Activated CD4-positive, alpha-beta T cell treated with anti-CD3 and anti-CD28 coated beads for 48 hours (primary cell): ENCODE measurements around the gene ZBTB2.
"Not testable (repeated sequence)": the region's sequence is repeated elsewhere in the genome, so short reads cannot be mapped to it uniquely, and the experiment has no call there.

Experiments used
- DNase-seq: peaks from one replicate; pipeline ENCODE4 v3.0.0-alpha.2; 2020

Gene ZBTB2

DNA sequence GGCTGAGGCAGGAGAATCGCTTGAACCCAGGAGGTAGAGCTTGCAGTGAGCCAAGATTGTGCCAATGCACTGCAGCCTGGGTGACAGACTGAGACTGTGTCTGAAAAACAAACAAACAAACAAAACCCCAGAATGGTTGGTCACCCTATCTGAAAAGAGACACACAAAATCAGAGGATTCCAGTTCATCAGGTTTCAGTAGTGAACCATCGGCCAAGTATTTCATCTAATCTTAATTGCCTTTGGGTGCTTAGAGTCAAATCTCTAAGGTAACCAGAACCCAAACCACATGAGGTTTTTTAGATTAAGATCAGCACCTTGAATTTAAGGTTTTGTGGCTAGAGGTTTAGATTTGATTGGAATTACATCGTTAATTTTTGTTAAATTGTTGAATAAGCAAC, 8.3 kb upstream of the ZBTB2 start:
- no peak for DNase-seq

DNA sequence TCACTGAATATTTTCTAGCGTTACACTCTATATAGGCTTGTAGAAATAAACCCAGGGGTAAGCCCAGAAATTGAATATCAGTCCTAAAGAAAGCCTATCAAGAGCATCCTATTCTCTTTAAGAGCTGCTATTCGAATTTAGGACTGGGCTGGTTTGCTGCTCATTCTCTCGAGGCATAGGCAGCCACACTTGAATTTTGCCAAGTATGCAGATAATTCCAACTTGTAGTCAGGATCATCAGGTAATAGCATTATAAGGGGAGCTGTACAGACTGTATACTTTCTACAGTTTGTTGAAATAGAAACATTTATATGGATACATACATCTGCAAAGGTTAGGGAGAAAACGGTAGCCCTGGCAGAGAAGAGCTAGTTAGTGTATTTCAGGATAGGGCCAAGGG, 2.1 kb upstream of the ZBTB2 start:
- no peak for DNase-seq

DNA sequence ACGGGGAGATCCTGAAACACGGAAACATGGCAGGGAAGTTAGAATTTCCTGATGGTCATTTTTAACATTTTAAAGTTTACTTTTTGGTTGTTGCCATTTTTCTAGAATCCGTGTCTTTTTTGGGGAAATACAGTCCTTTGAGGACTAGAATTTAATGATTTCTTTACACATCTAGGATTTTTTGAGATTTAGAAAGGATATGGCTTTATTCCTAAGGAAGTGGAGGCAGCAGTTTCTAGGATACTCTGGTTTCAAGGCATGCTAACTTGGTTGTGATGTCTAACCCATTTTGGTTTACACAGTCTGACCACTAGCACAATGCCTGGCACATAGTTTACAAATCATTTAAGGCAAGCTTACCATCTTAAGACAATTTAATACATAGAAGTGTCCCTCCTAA, 1.1 kb upstream of the ZBTB2 start:
- no peak for DNase-seq

DNA sequence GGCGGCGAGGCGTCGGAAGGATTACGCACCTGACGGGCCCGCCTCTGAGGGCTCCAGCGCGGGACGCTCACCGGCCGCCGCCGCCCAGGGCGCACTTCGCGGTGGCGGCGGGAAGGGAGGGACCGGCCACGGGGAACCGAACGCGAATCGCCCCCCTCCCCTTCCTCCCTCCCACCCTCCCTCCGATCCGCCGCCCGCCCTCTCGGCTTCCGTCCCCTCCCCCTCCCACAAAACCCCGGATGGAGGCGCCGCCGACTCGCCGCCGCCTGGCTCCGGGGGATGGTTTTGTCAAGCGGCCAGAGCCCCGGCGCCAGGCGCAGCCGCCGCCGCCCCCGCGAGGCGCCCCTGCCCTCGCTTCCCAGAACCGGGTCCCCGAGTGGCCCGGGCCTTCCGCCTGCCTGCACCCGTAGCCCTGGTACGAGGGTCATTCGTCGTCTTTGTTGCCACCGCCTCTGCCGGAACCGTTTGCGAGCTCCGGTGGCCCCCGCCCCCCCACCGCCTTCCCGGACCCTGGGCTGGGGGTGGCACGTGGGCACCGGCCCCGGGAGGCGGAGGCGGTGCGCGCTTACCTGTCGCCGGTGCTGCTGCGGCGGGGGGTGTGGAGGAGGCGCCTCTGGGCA, 398 bp downstream of the ZBTB2 start:
- peak; percentile 83 for DNase-seq

DNA sequence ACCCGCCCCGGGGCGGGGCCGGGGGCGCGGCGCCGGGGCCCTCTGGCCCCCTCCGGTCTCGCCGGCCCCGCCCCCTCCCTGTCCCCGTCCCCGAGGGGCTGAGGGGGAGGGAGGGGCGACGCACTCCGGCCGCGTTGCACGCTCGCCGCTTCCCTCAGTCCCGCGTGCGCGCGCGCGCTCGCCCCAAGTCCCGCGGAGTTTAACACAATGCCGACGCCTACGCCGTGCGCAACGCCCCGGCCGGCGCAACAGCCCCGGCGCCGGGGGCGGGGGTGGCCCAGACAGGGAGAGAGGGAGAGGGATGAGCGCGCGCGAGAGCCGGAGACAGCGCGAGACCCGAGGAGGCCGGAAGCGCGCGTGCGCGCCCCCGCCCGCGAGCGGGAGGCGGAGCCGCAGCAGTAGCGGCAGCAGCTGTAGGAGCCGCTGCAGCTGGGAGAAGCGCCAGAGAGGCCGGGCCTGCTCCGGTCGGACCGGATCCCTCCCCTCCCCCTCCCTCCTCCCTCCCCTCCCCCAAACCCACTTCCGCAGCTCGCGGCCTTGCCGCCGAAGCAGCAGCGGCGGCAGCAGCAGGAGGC, 996 bp downstream of the ZBTB2 start:
- DNase-seq: peak; percentile 98

DNA sequence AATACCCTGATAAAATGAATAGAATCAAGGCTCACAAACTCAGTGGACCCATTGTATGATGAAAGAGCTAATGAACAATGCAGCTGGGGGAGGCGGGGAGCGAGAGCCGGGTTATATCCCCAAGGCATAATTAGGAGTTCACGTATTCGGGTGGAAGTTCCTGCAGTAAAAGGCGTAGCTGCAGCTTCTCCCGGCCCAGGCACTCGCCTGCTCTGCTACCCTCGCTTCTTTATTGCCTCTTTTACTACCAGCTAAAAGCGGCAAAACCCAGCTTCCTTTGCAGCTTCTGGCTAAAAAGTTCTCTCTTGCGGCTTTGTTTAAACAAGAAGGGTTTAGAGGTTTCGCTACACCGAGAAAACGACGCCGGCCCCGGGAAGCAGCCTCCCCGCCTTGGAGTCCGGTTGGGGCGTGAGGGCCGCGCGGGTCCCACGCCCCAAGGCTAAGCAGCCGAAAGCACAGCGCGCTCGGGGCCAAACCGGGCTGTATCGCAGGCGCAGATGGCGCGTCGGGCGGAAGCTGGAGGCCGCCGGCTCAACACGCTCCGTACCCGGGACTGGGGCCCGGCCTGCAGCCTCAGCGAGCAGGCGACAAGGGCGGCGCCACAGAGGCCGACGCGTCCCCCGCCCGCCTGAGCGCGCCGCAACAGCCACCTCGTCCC, 1.6 kb downstream of the ZBTB2 start:
- peak; percentile 58 for DNase-seq

DNA sequence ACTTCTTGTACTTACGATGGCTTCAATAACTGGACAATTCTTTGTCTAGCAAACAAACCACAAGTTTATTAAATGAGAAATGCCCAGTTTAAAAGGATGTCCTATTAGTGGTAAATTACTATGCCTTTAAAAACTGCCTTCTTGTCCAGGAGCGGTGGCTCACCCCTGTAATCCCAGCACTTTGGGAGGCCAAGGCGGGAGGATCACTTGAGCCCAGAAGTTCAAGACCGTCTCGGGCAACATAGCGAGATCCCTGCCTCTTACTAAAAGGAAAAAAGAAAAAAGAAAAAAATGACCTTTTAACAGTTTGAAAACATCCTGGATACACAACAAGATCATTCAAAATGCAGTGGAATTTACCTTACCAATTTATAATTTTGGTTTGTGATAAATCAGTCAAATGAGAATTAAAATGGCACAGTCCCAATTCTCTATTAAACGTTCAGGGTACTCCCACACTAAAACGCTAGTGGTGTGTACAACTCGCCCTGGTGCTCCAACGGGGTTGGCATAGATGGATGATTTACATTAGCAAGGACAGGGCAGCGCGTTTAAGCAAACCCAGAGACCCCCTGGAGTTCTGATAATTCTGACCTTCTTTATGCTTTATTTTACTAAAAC, 2.3 kb downstream of the ZBTB2 start:
- DNase-seq: no peak

DNA sequence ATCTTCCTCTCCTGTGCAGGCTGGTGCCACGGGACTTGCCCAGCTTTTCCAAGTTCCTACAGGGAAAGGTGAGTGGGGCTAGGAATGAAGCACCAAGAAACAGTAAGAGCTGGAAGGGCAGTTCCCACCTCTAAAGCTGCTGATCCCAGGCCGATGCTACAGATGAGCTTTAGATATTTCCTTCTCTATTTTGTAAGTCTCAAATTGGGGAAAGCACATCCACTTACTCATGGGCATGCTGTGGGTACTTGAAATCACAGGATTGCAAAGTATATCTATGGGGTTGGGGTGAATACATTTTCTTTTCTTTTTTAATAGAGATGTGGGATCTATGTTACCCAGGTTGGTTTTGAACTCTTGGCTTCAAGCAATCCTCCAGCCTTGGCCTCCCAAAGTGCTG, 3.1 kb downstream of the ZBTB2 start:
- no peak for DNase-seq

DNA sequence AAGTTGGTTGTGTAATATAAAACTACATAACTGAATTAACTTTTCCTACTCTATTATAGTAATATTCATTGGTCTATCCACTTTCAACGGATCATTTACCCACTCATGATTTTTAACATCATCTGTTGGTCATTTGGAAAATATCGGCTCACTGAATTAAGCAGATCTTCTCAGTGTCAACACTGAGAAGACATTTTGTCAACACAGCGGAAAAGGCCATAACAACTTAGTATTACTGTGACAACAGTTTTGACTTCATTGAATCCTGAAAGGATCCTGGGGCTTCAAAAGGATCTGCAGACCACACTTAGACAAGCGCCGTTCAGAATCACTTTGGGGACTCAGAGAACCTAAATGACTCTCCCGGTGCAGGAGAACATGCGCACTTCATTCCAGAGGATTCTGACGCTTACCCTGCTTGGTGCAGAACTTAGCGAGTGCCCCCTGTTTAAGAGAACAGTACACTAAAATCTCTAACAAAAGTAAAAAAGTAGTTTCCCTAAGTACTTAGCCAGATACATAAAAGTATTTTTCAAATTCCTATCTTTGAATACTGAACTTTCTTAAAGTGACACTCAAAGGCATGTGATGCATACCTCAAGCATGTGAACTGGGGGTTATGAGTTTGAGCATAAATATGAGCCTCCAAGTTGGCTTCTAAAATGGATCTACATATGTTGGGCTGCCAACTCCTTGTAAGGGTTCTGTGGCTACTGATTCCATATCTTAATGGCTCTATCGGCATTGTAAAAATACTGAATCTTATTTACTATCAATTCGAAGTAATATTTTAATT, 4.0 kb downstream of the ZBTB2 start:
- no peak for DNase-seq

DNA sequence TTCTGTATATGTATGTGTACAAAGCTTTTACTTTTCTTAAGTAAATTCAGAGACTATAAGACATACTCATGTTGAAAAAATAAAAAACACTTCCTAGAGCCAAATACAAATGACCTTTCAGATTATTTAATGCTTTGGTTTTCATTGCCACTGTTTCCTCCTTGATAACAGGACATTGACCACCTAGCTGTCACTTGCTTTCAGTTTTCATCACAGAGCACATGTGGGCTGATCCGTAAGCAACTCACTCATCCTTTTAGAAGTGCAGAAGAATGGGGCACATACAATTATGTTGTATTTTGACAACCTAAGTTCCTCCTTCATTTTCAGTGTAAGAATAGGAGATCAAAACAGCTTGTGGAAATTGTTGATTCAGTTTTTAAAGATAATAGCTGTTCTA, 6.2 kb downstream of the ZBTB2 start:
- DNase-seq: no peak

DNA sequence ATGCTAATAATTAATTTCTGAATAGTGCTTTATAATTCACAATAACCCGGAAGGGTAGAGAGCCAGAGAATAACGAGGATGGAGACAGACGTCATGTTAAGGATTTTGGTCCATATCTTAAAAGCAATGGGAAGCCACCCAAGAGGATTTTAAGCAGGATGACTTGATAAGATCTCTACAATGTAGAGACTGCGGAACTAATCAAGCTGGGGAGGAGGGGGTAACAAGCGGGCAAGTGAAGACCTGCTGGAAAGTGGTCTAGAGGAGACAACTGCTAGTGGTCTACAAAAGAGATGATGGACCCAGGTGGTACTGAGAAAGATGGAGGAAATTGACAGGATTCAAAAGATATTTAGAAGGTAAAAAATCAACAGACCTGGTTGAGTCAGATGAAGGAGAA, 7.2 kb downstream of the ZBTB2 start:
- DNase-seq: no peak

DNA sequence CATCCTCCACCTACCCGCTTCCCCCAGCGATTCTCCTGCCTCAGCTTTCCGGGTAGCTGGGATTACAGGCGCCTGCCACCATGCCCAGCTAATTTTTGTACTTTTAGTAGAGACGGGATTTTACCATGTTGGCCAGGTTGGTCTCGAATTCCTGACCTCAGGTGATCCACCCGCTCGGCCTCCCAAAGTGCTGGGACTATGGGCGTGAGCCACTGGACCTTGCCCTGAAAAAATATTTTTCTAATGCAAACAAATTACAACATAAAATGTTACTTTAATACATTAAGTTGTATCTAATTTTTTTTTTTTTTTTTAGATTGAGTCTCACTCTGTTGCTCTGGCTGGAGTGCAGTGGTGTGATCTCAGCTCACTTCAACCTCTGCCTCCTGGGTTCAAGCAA, 8.7 kb downstream of the ZBTB2 start:
- not testable (repeated sequence) for DNase-seq

DNA sequence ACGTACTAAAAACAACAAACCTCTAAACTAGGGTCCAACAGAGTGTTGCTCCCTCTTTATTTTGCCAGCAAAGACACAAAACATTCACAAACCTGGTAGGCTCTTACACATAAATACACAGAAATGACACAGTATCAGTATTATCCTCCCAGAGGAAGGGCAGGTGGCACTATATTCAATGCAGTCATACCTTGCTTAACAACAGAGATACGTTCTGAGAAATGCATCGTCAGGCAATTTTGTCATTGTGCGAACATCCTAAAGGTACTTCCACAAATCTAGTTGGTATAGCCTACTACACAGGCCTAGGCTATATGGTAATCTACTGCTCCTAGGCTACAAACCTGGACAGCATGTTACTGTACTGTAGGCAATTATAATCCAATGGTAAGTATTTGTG, 9.6 kb downstream of the ZBTB2 start:
- no peak for DNase-seq

DNA sequence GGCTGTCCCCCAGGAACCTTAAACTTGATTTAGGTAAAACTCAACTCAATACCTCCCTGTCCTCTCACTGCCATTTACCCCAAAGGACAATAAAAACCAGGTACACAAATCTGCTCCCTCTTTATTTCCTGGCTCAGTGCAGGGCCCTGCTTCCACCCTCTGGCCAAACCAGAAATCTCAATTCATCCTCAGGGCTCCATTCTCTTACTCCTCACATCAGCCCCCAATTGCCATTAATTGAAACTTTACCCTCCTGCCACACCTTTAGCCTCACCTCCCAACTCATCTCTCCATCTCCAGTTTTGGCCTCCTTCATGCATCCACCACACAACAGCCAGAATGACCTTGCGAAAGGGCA, 10.5 kb downstream of the ZBTB2 start:
- DNase-seq: no peak

DNA sequence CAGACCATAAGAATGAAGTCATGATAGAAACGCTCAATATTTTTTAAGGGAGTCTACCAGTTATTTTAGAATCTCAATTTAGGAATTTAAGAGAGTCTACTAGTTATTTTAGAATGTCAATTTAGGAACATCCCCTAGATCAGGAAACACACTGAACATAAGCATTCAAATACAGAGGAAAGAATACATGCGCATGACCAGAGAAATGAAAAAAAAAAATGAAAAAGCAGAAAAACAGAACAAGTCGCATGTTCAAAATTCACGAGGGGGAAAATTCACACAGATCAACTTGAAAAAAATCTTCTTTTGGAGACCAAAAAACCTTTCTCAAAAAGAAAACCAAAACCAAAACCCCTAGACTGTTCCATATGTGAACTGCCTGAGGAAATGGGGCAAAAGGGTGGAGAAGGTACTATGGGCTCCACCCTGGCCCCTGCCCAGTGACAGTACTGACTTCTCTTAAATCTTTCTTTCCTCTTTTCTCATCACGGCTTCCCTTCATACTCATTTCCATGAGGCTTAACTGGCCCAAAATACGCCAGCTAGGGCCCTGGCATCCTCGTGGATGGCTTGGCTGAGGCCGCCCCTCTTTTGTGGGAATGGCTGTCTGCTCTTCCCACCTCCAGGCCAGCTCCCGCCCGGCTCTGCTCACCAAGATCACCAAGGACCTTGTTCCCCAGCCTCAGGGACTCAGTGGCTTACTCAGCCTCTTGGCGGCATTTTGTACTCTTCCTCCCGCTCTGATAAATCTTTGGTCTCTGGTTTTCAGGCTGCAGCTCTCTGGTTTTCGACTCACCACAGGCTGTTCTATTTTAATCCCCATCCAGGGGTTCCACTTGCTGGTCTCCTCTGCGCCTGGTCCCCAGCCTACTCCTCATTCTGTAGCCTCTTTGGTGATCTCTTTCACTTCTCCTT, 11.2 kb downstream of the ZBTB2 start:
- DNase-seq: no peak

DNA sequence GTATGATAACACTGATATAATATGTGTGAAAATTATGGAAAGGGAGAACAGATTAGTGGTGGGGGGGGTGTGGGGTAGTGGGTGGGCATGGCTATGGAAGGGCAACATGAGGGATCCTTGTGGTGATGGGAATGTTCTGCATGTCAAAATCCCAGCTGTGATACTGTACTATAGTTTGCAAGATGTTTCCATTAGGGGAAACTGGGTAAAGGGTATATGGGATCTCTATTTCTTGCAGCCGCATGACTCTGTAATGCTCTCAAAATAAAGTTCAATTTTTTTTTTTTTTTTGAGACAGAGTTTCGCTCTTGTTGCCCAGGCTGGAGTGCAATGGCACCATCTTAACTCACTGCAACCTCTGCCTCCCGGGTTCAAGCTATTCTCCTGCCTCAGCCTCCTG, 14.3 kb downstream of the ZBTB2 start:
- no peak for DNase-seq

DNA sequence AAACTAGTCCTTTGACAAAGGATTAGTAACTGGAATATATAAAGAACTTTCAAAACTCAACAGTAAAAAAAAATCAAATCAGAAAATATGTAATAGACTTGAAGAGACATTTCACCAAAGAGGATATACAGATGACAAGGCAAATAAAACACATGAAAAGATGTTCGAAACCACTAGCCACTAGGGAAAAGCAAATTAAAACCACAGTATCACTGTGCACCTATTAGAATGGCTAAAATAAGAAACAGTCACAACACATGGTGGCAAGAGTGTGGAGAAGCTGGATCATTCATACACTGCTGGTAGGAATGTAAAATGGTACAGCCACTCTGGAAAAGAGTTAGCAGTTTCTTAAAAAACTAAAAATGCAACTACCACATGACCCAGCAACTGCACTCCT, 14.9 kb downstream of the ZBTB2 start:
- no peak for DNase-seq

DNA sequence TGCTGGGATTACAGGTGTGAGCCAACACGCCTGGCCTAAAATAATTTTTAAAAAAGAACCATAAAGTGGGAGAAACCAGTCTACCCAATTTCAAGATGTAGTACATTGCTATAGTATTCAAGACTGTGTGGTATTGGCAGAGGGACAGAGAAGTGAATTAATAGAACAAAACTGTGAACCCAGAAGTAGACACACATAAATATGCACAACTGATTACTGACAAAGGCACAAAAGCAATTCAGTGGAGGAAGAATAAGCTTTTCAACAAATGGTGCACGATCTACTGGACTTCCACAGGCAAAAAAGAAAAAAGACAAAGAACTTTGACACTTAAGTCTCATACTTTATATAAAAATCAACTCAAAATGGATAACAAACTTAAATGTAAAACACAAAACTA, 15.5 kb downstream of the ZBTB2 start:
- DNase-seq: no peak

DNA sequence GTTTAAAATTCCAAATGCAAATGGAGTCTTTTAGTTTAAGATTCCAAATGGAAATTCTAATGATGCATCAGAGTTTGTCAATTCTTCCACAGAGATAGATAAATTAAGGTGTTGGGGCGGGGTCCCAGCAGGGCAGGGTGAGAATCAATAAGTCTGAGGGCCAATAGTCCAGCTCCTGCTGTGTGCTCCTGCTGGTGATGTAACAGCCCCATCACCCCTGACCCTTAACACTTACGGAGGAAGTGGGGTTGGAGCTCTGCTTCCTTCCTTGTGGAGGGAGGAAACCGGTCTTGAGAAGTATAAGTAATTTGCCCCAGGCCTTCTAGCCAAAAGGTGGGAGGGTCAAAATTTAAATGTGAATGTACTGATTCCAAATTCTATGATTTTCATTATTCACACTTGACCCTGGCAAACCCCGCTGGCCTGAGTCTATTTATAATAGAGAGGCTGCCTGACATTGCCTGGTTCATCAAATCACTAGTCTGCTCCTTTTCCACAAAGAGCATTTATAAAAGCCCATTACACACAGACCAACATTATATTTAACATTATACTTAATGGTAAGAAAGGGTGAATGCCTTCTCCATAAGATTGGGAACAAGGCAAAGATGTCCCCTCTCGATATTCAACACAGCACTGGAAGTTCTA, 17.2 kb downstream of the ZBTB2 start:
- DNase-seq: no peak

DNA sequence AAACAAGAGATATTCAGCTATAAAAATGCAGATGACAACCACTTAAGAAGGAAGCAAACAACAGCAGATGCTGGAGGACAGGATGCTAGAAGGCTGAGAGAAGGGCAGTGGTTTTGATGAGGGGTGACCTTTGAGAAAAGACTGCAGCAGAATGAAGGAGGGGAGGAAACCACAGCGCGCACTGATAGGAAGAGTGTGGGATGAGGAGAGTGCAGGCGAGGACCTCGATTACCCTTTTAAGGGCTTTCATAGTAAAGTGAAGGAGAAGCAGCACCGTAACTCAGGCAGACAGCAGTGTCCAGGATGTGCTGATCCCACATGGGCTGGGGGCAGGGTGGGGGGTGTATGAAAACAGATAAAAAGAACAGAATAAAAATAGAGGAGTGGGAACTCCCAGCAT, 19.2 kb downstream of the ZBTB2 start:
- DNase-seq: peak; percentile 20

DNA sequence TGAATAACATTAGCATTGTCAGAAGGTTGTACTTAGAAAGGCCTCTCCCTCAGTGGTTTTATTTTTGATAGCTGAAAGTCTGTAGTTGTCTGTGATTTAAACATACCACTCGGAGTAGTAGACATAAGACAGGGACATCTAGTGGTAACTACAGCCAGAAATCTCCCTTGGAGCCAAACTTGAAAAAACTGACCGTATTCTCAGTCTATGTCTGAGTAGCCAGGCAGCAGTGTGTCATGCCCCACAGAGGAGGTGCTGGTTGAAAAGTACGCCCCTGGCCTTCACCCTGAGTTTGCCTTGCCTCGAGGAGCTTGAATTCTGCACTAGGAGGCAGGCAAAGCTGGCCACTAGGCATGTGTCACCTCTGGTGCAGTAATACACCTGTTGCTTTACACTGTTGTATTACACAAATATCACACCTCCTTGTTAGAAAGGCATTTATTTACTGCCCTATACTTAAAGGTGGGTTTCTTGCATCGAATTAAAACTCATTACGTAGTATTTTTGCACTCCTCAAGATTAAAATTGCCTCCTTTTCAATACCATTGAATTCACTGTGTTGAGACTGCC, 20.8 kb downstream of the ZBTB2 start:
- DNase-seq: no peak

DNA sequence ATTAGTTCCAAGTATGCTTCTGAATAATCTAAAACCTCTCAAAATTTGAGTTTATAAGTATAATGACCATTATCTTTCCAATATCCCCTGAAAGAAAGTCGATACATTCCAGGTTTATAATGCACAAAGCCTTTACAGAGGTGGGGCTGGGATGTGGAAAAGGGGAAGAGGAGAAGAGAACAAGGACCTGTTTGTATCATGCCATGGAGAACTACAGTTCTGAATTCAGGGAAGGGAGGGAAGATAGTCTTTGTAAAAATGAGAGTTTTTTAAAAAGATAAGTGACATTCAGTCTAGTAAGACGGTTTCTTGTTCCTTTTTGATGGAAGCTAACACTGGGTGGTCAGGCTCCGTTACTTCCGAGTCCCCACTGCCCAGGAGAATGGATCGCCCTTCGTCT, 26.1 kb downstream of the ZBTB2 start:
- DNase-seq: no peak
